Brain microvascular endothelial cell (primary cell): ENCODE measurements around the gene ATP6V0B.

Source experiments
- DNase-seq: peaks from one replicate; pipeline ENCODE4 v3.0.0-alpha.2; 2020
- H3K27ac ChIP-seq: fragments of 250-450 bp; sonication (Bioruptor Pico); 2 replicates; pipeline ENCODE4 v1.5.1; 2020; ENCODE audit warnings: mild to moderate bottlenecking, moderate library complexity
- H3K27me3 ChIP-seq: fragments of 250-450 bp; sonication (Bioruptor Pico); replicated peaks from 2 replicates; pipeline ENCODE4 v1.5.1; 2020; ENCODE audit warnings: mild to moderate bottlenecking
- H3K36me3 ChIP-seq: fragments of 250-450 bp; sonication (Bioruptor Pico); replicated peaks from 2 replicates; pipeline ENCODE4 v1.5.1; 2020; ENCODE audit warnings: mild to moderate bottlenecking
- H3K4me3 ChIP-seq: 2 replicates; pipeline ENCODE4 v1.5.1; 2011; ENCODE audit warnings: low read depth, mild to moderate bottlenecking, control low read depth, low read length, moderate library complexity
- in situ Hi-C: cut with HindIII; loops from 2 replicates; pipeline ENCODE4 v1.10.0; 2017; ENCODE audit warnings: low sequenced_read_pairs, low pct_ligation_motif_present
- TF ChIP-seq, protein P1 (sequence below): IDR thresholded peaks from 2 replicates; pipeline ENCODE4 v1.5.1; 2011; ENCODE audit warnings: low read depth, mild to moderate bottlenecking, moderate library complexity, low read length, control low read depth, inconsistent platforms; ENCODE audit errors: missing control alignments

The ATP6V0B gene

DNA sequence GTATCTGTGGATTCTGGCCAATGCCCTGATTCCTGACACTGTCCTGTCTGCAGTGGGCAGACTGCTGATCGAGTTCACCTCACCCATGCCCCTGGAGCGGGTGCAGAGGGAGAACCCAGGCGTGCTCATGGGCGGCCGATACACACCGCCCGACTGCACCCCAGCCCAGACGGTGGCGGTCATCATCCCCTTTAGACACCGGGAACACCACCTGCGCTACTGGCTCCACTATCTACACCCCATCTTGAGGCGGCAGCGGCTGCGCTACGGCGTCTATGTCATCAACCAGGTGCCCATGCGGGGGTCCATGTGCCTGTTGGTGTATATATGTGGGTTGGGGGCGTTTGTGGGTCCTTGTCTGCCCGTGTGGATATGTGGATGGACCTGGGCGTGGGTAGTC lies 6.9 kb downstream of the ATP6V0B start:
- peaks cover 35% of the 10 kb centered on the region for H3K36me3 ChIP-seq
- in situ Hi-C loops, result no loop called here
- DNase-seq, result no peak

DNA sequence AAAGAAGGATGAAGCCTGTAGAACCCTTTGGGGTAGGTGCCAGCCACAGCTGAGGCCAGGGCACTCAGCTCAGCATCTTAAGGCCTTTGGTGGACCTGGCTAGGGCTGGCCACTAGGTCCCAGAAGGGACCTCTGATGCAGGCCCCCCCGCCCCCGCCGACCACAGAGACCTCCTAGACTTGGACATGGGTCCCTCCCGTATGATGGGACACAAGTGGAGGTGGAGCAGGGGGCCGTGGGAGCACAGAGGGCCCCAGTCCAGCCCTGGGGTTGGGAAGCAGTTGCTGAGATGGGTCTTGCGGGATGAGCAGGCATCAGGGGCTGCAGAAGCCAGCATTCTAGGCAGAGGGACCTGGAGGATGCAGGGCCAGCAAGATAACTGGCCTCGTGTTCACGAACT lies 7.5 kb downstream of the ATP6V0B start:
- Histone ChIP-seq H3K27ac (no peak overlapping the region), H3K36me3 (peaks cover 29% of the 10 kb centered on the region), H3K4me3 (no peak overlapping the region), H3K27me3 (no peaks in the 10 kb centered on the region)
- in situ Hi-C loops, result no loop called here
- TF ChIP-seq, protein P1, sequence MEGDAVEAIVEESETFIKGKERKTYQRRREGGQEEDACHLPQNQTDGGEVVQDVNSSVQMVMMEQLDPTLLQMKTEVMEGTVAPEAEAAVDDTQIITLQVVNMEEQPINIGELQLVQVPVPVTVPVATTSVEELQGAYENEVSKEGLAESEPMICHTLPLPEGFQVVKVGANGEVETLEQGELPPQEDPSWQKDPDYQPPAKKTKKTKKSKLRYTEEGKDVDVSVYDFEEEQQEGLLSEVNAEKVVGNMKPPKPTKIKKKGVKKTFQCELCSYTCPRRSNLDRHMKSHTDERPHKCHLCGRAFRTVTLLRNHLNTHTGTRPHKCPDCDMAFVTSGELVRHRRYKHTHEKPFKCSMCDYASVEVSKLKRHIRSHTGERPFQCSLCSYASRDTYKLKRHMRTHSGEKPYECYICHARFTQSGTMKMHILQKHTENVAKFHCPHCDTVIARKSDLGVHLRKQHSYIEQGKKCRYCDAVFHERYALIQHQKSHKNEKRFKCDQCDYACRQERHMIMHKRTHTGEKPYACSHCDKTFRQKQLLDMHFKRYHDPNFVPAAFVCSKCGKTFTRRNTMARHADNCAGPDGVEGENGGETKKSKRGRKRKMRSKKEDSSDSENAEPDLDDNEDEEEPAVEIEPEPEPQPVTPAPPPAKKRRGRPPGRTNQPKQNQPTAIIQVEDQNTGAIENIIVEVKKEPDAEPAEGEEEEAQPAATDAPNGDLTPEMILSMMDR, result no peak
- no peak for DNase-seq

More for the DNA sequence above, 6.9 kb downstream of the ATP6V0B start:
- Histone ChIP-seq H3K4me3 (no peak overlapping the region), H3K27me3 (no peaks in the 10 kb centered on the region), H3K27ac (no peak overlapping the region)
- TF ChIP-seq, protein P1, result no peak

DNA sequence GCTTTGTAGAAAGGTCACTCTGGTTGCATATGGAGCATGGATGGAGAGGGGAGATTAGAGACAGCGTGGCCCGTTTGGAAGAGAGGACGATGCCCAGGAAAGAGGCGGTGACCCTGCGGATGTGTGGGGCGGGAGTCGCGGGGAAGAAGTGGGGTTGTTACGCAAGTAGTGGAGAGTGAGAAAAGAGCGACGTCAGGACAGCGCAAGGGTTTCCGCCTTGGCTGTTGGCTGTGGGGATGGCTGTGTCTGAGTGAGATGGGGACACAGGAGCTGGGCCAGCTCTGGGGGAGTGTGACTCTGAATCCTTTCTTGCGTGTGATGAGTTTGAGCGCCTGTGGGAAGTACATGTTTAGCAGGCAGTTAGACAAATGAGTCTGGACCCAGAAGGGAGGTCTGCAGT lies 8.0 kb downstream of the ATP6V0B start:
- DNase-seq, result no peak
- TF ChIP-seq, protein P1, result no peak

DNA sequence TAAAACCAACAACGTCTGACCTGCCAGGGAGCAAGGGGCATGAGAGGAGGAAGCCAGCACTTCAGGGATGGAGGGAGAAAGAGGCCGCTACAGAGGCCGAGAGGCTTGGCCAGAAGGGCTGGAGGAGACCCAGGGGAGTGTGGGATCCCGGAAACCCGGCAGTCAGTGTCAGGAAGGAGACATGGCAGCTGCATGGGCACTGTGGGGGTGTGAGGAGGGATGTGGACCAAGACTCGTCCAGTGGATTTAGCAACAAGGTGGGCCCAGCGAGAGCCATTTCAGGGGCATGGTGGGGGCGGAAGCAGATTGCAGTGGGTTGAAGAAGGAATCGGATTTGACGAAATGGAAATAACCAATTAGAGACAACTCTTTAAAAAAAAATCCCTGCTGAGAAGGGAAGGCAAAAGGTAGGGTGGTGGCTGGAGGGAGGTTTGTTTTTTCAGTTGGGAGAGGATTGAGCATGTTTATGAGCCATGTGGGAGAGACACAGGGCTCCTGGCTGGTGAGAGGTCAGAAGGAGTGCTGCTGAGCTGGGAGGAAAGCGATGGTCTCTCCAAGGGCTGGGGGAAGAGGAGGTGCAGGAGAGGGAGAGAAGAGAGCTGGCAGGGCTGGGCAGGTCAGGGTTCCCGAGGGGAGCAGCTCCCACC lies 8.6 kb downstream of the ATP6V0B start:
- H3K27me3 ChIP-seq, result no peaks in the 10 kb centered on the region
- in situ Hi-C loops, result no loop called here
- H3K36me3 ChIP-seq, result peaks cover 19% of the 10 kb centered on the region
- no peak for DNase-seq
- TF ChIP-seq, protein P1, result no peak
- no peak overlapping the region for H3K4me3 ChIP-seq
- H3K27ac ChIP-seq, result no peak overlapping the region

More for the DNA sequence above, 8.0 kb downstream of the ATP6V0B start:
- Histone ChIP-seq H3K4me3 (no peak overlapping the region), H3K27me3 (no peaks in the 10 kb centered on the region), H3K27ac (no peak overlapping the region), H3K36me3 (peaks cover 24% of the 10 kb centered on the region)
- in situ Hi-C loops, result no loop called here

DNA sequence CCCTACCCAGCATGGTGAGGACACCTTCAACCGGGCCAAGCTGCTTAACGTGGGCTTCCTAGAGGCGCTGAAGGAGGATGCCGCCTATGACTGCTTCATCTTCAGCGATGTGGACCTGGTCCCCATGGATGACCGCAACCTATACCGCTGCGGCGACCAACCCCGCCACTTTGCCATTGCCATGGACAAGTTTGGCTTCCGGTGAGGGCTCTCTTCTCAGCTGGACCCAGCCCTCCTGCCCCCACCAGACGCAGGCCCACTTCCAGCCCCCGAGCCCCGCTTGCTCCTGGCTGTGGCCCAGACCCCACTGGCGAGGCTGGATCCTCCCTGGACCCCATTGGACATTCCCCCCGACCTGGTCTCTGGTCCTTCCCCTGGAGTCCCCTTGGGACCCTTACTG lies 10.1 kb downstream of the ATP6V0B start:
- no peak for DNase-seq
- Histone ChIP-seq H3K4me3 (no peak overlapping the region), H3K36me3 (peaks cover 19% of the 10 kb centered on the region), H3K27ac (no peak overlapping the region), H3K27me3 (no peaks in the 10 kb centered on the region)
- in situ Hi-C loops, result no loop called here
- TF ChIP-seq, protein P1, result no peak
